Gastrocnemius medialis (tissue), 4 donors: ENCODE data around the gene BCL2A1. TPM values are rescaled to one million over a fixed set of nuclear protein-coding genes. Genes with fewer than 3 reads are reported as not detected.

ENCODE experiments used
- ATAC-seq, 2 donors: fragments of 150-250 bp; one replicate each; pipeline ENCODE4 v1.9.1; 2016
- DNase-seq, 2 donors: peaks; one replicate each; pipeline ENCODE4 v3.0.0-alpha.2; 2019
- H3K27ac ChIP-seq, 4 donors: fragments of 200-600 bp; sonication (generic); 1 replicate in 1 of 4; 2 replicates in 3 of 4; pipeline ENCODE4 v1.5.1; 2016 to 2018; ENCODE audit warnings: mild to moderate bottlenecking in 2 of 4, moderate library complexity in 1 of 4
- H3K27me3 ChIP-seq, 3 donors: fragments of 200-600 bp; sonication (generic) in 2 of 3; 1 replicate in 1 of 3; 2 replicates in 2 of 3; pipeline versions ENCODE4 v1.5.1 to v1.6.0; 2016 to 2019; ENCODE audit warnings: mild to moderate bottlenecking in 1 of 3, moderate library complexity in 1 of 3
- H3K36me3 ChIP-seq, 2 donors: fragments of 200-600 bp; sonication (generic) in 1 of 2; one replicate each; pipeline ENCODE4 v1.5.1; 2017 to 2018
- H3K4me1 ChIP-seq, 2 donors: fragments of 200-600 bp; sonication (generic) in 1 of 2; one replicate each; pipeline ENCODE4 v1.5.1; 2016 to 2017; ENCODE audit warnings: mild to moderate bottlenecking in 2 of 2
- H3K4me3 ChIP-seq, 4 donors: fragments of 200-600 bp; sonication (generic) in 3 of 4; 1 replicate in 1 of 4; 2 replicates in 3 of 4; pipeline ENCODE4 v1.5.1; 2016 to 2019; ENCODE audit warnings: mild to moderate bottlenecking in 2 of 4
- H3K9me3 ChIP-seq, 3 donors: fragments of 200-600 bp; sonication (generic) in 2 of 3; 1 replicate in 1 of 3; 2 replicates in 2 of 3; pipeline ENCODE4 v1.5.1; 2016 to 2019
- POLR2A ChIP-seq, 2 donors: fragments of 450-650 bp; IDR thresholded peaks; one replicate each; pipeline ENCODE4 v1.6.1; 2017; ENCODE audit warnings: antibody characterized with exemption in 2 of 2, mild to moderate bottlenecking in 2 of 2, moderate library complexity in 2 of 2
- in situ Hi-C, 4 donors: fragments of 200-750 bp; cut with MboI; loops; one replicate each; pipeline versions ENCODE4 v1.15.0 to v1.8.0; 2017; ENCODE audit warnings: low sequenced_read_pairs in 4 of 4
- intact Hi-C: fragments of 100-400 bp; cut with DNase I; formaldehyde crosslinking; loops from one replicate; pipeline ENCODE4 v1.15.1; 2023; ENCODE audit warnings: low total_unique reads
- total RNA-seq, 4 donors: library from RNA; depleted of rRNA; stranded (reverse); fragments of >200 nt; gene quantifications; one replicate each; pipeline versions ENCODE4 v1.1.0 to v1.2.3, GENCODE V29; 2016
- TF ChIP-seq, protein P1 (sequence below), 5 experiments: fragments of 450-650 bp in 3 of 5; fragments of 200-600 bp in 2 of 5; sonication (generic) in 2 of 5; IDR thresholded peaks in 4 of 5; conservative IDR thresholded peaks in 1 of 5; 1 replicate in 4 of 5; 2 replicates in 1 of 5; pipeline ENCODE4 v1.5.1; 2016 to 2019; ENCODE audit warnings: antibody characterized with exemption in 5 of 5, mild to moderate bottlenecking in 3 of 5, moderate library complexity in 3 of 5

The BCL2A1 gene
- total RNA-seq, 4 donors from 2014 or later = 3.8 TPM; not detected in 3

GRCh38 chr15:79969146-79969545, 1.9 kb downstream of the BCL2A1 start:
- in situ Hi-C loops = no loop called here
- no peaks in the 10 kb centered on the region for H3K4me1 ChIP-seq
- intact Hi-C loops = no loop called here

DNA sequence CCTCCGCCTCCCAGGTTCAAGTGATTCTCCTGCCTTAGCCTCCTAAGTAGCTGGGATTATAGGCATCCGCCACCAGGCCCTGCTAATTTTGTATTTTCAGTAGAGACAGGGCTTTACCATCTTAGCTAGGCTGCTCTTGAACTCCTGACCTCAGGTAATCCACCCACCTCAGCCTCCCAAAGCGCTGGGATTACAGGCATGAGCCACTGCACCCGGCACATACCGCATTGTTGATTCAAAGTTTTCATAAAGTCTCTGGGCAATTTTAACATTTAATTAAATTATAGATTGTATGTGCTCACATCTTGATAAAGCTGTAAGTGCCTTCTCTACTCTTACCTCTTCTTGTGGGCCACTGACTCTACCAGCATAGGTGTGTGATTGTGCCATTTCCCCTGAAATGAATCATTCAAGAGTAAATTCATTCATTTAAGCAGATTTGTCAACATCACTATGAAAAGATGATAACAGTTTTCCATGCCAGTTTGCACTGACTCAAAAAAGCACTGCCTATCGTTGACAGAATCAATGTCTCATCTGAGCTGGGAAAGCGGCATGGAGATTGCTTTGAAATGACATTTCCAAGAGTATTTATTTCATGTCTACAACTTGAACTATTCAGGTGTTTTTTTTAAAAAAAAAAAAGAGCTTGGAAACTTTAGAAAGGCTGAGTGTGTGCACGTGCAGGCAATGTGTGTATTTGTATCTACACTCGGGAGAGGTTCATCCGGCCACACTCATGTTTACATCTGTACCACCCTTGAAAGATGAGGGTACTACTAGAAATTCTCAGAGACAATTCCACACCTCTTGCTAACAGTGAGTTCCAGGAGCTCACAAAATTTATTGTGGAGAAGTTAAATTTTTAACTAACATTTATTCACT, 3.5 kb downstream of the BCL2A1 start:
- Histone ChIP-seq H3K36me3 (no peaks in the 10 kb centered on the region), H3K4me3 (no peak overlapping the region), H3K27me3 (no peaks in the 10 kb centered on the region), H3K27ac (no peak overlapping the region), H3K9me3 (no peaks in the 10 kb centered on the region), H3K4me1 (no peaks in the 10 kb centered on the region)
- DNase-seq (no peak), ATAC-seq (no peak)
- TF ChIP-seq, protein P1, sequence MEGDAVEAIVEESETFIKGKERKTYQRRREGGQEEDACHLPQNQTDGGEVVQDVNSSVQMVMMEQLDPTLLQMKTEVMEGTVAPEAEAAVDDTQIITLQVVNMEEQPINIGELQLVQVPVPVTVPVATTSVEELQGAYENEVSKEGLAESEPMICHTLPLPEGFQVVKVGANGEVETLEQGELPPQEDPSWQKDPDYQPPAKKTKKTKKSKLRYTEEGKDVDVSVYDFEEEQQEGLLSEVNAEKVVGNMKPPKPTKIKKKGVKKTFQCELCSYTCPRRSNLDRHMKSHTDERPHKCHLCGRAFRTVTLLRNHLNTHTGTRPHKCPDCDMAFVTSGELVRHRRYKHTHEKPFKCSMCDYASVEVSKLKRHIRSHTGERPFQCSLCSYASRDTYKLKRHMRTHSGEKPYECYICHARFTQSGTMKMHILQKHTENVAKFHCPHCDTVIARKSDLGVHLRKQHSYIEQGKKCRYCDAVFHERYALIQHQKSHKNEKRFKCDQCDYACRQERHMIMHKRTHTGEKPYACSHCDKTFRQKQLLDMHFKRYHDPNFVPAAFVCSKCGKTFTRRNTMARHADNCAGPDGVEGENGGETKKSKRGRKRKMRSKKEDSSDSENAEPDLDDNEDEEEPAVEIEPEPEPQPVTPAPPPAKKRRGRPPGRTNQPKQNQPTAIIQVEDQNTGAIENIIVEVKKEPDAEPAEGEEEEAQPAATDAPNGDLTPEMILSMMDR (IDR thresholded peaks at IDR 0.05 in 4 of 5, conservative IDR thresholded peaks at IDR 0.05 in 1 of 5) = no peak
- intact Hi-C loops = no loop called here
- in situ Hi-C loops = no loop called here

More at GRCh38 chr15:79969146-79969545, 1.9 kb downstream of the BCL2A1 start:
- no peaks in the 10 kb centered on the region for H3K9me3 ChIP-seq
- TF ChIP-seq POLR2A (IDR thresholded peaks at IDR 0.05) = no peak
- TF ChIP-seq, protein P1 (IDR thresholded peaks at IDR 0.05 in 4 of 5, conservative IDR thresholded peaks at IDR 0.05 in 1 of 5) = no peak
- no peak overlapping the region for H3K4me3 ChIP-seq
- no peak overlapping the region for H3K27ac ChIP-seq
- DNase-seq = no peak
- H3K36me3 ChIP-seq = no peaks in the 10 kb centered on the region
- no peak for ATAC-seq
- H3K27me3 ChIP-seq = no peaks in the 10 kb centered on the region

DNA sequence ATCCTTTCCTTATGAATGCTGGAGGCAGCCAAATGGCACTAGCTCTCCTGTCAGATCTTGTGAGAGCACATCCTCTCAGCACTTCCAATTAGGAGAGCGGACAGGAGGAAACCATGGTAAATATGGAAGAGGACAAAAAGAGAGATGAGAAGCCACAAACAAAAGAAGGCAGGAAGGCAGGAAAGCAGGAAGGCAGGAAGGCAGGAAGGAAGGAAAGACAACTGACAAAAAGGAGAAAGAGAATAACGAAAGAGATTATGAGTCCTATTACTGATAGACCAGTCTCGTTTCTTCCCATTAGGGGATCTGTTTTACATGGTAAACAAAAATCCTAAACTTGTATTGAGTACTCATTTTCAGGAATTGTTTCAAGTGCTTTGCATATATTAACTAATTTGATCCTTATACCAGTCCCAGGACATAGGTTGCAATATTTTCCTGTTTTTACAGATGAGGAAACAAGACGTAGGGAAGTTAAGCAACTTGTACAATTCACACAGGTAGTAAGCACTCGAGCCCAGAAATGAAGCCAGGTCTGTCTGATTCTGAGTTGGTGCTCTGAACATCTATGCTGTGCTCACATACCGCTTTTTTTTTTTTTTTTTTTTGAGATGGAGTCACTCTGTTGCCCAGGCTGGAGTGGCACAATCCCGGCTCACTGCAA, 4.2 kb downstream of the BCL2A1 start:
- DNase-seq = no peak
- in situ Hi-C loops = no loop called here
- Histone ChIP-seq H3K27ac (no peak overlapping the region), H3K27me3 (no peaks in the 10 kb centered on the region), H3K36me3 (no peaks in the 10 kb centered on the region), H3K9me3 (no peaks in the 10 kb centered on the region), H3K4me3 (no peak overlapping the region), H3K4me1 (no peaks in the 10 kb centered on the region)
- intact Hi-C loops = no loop called here
- no peak for TF ChIP-seq POLR2A (IDR thresholded peaks at IDR 0.05)
- TF ChIP-seq, protein P1 (IDR thresholded peaks at IDR 0.05 in 4 of 5, conservative IDR thresholded peaks at IDR 0.05 in 1 of 5) = no peak
- ATAC-seq = no peak

DNA sequence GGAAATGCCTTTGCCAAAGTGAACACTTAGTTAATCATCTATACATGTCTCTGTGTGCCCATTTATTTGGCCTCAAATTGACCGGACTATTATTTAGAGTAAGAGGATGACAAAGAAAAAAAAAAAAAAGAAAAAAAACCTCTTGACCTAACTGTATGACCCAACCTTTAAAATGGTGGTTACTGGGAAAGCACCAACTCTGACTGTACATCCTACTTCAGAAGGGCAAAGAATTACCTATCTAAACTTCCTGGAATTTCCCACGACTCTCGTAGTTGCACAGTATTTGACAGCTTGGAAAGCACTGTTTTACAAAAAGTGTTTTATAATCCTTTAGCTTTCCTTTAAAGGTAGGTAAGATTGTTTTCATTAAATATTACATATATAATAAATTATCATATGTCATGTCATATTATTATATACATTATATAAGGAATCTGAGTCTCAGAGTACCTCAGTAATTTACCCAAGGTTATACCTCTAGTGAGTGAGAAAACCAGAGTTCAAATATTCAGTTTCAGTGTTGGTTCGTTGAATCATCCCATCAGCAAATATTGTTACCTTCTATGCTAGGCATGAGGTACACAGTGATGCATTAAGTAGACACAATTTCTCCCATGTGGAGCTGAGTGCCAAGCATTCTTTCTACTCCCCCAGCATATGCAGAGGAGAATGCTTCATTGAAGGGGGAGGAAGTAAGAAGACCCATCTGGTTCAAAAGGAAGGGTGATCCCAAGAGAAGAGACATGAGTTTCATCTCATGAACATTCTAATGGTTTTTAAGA, 5.0 kb downstream of the BCL2A1 start:
- no peak for ATAC-seq

More for the DNA sequence above, 5.0 kb downstream of the BCL2A1 start:
- in situ Hi-C loops (no loop called here), intact Hi-C loops (no loop called here)
- no peaks in the 10 kb centered on the region for H3K36me3 ChIP-seq
- no peak for TF ChIP-seq POLR2A (IDR thresholded peaks at IDR 0.05)
- TF ChIP-seq, protein P1 (IDR thresholded peaks at IDR 0.05 in 4 of 5, conservative IDR thresholded peaks at IDR 0.05 in 1 of 5) = no peak
- no peaks in the 10 kb centered on the region for H3K9me3 ChIP-seq
- H3K4me1 ChIP-seq = no peaks in the 10 kb centered on the region
- H3K4me3 ChIP-seq = no peak overlapping the region
- no peak for DNase-seq
- H3K27ac ChIP-seq = no peak overlapping the region
- H3K27me3 ChIP-seq = no peaks in the 10 kb centered on the region
